NCI-H524 (cell line): ENCODE data around the gene GPR135.

Experiments
- DNase-seq, 2 experiments: peaks; one replicate each; lab custom pipeline; 2025; lab: John Stamatoyannopoulos, UW

The GPR135 gene, protein sequence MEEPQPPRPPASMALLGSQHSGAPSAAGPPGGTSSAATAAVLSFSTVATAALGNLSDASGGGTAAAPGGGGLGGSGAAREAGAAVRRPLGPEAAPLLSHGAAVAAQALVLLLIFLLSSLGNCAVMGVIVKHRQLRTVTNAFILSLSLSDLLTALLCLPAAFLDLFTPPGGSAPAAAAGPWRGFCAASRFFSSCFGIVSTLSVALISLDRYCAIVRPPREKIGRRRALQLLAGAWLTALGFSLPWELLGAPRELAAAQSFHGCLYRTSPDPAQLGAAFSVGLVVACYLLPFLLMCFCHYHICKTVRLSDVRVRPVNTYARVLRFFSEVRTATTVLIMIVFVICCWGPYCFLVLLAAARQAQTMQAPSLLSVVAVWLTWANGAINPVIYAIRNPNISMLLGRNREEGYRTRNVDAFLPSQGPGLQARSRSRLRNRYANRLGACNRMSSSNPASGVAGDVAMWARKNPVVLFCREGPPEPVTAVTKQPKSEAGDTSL

DNA sequence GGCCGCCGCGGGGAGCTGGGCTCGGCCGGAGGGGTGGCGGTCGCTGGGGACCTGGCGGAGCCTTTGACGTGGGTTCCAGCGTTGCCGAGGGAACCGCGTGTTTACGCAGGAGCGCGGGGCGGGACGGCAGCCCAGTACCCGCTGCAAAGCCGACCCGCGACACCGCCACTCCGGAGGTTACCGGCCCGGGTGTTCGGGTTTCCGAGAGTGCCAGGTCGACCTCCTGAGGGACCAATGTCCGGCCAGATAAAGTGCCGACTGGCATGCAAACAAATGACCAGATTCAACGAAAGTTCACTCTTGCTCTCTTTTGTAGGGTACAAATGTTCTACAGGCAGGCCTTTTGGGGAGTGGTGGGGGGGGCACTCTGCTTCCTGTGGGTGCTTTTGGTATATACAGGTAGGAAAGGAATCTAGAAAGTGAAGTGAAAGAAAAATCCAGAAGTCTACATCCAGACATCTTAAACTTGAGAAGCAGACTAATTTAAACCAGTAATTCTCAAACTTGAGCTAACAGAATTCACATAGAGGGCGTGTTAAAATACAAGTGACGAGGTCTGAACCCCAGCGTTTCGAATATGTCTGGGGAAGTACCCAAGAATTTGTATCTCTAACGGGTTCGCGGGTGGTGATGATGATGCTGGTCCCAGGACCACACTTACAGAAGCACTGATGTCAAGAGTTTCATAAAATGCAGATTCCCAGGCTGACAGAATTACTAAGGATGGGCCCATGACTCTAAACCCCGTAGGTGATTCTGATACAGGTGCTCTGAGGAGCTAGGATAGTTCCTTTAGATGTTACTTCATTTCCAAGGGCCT lies at the start of gene GPR135:
TSS of gene GPR135 (minus strand) at position 65 of the 820 bp plus-strand sequence. CDS start 154 bp downstream, outside the sequence.
- peak in 1 of 2 experiments; percentile 43 for DNase-seq

DNA sequence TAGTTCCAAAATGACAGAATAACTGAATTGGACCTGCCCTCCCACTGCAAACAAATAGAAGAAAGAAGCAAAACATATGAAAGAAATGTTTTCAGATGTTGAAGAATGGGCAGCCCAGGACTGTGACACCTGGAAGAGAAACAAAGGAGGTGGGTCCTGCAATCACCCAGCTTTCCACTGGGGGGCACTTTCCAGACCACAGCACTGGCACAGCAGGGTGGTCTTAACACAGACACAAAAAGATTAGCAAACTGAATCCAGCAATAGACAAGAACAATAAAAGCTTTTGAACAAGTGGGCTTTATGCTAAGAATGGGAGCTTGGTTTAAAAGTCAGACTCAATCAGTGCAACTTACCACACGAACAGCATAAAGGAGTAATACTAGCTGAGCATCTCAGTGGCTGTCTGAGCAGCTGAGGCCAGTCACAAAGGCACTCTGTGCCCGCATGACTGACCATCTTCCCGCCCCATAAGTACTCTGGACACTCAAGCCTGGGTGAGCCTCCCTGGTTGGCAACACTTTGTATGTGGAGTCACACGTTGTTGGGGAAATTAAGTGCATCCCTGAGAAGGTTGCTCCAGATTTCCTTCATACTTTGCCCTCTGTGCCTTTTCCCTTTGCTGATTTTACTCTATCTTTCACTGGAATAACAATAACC lies 46.9 kb upstream of the GPR135 start:
- peak; percentile 29 to 69 for DNase-seq

GRCh38 chr14:59510966-59511365 lies 45.8 kb upstream of the GPR135 start:
- no peak for DNase-seq

DNA sequence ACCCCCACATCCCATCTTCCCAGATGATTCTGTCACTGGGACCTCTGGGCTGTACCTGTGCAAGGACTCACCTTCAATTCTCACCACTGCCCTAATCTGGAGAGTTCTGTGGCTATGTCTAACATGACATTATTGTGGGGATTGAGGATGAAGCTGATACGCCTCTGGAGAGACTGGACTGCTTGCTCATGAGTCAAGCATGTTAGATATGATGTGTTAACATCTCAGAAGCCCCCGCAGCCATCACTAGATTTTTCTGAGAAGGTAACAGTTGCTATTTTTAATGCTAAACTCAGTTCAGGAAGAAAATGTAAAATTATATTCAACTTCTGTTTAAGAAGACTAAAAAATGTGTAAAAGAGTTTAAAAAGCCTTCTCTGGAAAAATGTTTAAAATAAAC lies 44.8 kb upstream of the GPR135 start:
- no peak for DNase-seq

DNA sequence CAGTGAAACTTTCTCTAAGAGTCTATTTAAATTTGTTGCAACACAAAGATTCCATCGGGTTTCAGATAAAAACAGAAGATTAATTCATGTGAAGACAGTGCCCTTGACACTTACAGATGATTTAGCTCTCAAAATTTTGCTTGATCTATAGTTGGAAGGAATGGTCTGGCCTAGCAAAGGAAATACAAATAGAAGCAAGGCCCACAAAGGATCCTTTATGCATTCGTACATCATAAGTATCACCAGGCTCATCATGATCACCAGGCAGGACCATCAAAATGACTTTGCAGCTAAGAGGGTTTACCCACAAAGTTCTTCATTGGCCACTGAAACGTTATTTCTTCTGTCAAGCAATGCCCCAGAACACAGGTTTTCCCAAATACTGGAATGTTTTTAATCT lies 43.9 kb upstream of the GPR135 start:
- no peak for DNase-seq

- DNase-seq = no peak
Observed at GRCh38 chr14:59507752-59508103, 42.5 kb upstream of the GPR135 start.

- DNase-seq = peak; percentile 75 to 94
Observed at GRCh38 chr14:59507063-59507751, 42.0 kb upstream of the GPR135 start.

DNA sequence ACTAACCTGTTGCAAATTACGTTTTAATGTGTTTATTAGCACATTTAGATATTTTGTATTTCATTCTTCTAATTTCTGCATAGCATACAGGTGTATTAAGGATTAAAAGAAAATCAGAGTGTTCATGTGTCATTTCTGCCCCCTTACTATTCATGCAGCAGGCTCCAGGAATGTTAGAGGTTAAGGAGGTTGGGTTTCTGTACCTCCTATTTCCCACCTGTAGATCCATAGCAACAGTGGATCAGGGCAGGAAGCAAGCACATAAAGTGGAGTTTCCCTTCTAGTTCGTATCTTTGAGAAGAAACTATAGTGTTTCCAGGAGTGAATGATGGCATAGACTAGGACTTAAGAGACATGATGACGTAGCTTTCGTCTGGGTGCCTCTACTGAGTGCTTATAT lies 38.1 kb upstream of the GPR135 start:
- DNase-seq = no peak

DNA sequence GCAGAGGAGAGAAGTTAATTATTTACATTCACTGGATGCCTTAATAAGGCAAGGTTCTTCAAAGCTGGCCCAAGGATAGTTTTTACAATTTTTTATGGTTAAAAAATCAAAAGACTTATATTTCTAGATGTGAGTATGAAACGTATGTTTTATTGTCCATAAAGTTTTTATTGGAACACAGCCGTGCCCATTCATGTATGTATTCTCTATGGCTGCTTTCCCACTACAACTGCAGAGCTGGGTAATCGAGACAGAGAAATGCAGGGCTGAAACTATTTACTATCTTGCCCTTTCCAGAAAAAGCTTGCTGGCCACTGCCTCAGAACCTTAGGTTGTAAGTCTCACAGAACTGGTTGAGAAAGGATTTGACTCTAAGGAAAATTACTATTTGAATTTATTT lies 35.6 kb upstream of the GPR135 start:
- no peak for DNase-seq

- no peak for DNase-seq
Observed at GRCh38 chr14:59492384-59492783, 27.2 kb upstream of the GPR135 start.

- DNase-seq = no peak
Observed at GRCh38 chr14:59490756-59491155, 25.6 kb upstream of the GPR135 start.

DNA sequence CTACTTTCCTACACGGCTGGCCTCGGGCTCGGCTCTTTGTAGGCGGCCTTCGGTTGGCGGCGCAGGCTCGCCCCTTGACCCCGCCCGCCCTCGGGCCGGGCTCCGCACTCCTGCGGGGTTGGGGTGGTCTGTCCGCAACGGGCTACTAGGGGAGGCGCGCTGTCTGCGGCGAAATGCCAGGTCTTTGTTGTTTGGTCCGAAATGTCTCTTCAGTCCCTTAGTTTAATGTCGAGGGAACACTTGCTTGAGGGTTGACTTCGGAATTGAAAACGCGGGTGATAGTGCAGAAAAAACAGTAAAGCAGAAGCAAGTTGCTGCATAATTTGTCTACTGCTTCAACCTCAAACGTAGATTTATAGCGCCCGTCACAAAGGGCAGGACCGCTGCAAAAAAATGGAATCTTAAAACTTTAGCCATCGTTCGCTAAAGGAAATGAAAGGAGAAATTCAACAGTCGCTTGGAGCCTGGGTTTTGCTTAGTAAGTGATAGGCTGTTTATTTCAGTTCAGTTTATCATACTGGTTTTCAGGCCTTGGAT lies 19.5 kb upstream of the GPR135 start:
- no peak for DNase-seq

DNA sequence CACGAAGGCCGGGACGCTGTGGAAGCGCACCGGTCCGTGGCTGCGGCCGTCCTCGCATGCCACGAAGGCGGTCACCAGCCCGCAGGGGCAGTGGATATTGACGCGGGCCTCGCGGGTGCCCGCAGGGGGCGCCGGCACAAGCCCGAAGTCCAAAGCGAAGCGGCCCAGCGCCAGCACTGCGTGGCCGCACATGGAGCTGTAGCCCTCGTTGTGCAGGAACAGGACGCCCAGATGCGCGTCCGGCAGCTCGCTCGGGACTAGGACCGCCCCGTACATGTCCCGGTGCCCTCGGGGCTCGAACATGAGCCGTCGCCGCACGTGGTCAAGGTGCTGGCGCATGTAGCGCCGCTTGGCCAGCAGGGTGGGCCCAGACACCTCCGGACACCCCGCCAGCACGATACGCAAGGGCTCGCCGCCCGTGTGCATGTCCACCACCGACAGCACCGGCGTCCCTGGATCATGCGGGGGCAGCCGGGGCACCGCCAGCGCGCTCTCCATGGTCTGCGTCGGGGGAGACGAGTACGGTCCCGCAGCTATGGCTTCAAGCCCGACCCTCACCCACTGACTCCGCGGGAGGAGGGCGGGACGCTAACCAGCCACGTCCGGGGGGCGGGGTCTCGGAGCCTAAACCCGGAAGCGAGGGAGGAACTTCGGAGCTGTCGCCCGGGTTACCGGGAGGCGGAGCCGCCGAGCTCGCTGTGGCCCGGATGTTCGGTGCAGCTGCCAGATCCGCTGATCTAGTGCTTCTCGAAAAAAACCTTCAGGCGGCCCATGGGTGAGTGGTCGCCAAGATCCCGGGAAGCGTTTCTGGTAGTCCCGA lies 18.8 kb upstream of the GPR135 start, which contains the start of the genes JKAMP and L3HYPDH:
TSS of gene JKAMP (plus strand) at position 699 of the 820 bp plus-strand sequence. CDS start at position 772, 73 bp downstream.
TSS of gene L3HYPDH (minus strand) at position 590 of the 820 bp plus-strand sequence. CDS start at position 498, 92 bp downstream.
- peak; percentile 99 for DNase-seq

DNA sequence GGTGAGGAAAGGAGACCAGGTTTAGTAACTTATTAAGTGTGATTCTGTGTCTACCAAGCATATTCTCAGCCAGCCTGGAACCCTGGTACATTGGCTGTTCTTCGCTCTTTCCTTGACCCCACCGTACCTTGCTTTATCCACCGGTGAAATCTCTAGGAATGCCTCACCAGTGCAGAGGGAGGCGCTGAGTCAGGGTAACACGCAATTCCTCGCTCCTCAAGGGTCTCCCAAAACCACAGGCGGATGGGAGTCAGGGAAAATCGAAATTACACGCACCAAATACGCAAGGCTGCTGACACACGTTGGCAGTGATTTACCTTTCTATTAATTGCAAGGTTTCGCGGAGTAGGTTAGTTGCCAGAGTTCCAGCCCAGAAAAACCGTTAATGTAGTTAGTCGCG lies 18.2 kb upstream of the GPR135 start:
- DNase-seq = peak; percentile 46 to 65

DNA sequence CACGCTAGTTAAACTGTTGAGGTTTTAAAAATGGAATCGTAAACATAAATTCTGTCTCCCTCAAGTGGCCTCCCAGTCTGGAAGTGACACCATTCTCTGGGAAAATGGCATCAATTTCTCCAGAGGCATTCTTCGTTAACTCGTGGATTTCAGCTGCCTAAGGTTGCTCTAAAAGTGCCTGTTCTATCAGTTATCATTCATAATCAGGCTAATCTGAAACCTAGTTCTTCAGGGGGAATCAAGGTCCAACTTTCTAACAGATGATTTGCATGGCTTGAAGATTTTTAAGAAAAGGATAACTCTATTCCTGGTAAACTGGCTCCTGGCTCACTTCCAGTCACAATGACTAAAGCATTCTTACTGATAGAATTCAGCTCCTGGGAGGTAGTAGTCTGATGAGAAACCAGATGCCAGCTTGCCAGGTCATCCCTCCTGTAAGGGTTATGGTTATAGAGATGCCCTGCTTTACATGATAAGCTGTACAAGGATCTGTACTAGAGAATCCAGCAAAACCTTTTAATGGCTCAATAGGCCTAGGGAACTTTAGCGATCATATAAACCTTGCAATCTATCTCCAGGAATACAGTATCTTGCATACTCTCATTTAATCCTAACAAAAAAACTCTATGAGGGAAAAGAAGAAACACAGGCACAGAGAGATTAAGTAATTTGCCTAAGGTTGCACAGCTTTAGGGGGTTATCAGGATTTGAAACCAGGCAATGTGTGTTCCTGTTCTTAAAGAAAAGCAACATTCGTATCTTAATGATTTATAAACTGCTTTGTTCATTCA lies 17.6 kb upstream of the GPR135 start:
- DNase-seq = peak; percentile 34 to 63

DNA sequence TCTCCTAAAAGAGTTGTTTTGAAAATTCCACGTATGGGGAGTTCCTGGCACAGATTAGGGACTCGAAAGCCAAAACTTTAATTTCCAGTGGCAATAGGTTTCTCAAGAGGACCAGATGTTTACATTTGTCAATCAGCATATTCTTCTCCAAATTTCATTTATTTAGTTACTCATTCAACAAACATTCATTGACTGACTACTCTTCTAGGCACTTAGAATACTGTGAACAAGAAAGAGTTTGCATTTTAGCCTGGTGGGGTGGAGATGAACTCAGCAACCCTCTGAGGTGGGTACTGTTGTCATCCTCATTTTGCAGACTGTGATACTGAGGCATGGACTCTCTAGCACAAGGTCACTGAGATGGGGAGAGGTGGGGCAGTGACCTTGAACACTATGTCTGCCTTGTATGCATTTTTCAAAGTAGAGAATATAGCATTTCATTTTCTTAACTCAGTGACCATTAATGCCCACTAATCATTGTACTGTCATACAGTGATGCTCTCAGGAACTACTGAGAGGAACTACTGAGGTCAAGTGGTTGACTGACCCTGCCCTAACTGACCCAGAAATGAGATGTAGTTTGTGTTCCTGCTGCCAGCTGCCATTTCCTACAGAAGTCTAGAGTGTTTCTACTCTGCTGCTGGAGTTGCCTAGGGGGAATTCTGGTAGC lies 16.8 kb upstream of the GPR135 start:
- DNase-seq = no peak

DNA sequence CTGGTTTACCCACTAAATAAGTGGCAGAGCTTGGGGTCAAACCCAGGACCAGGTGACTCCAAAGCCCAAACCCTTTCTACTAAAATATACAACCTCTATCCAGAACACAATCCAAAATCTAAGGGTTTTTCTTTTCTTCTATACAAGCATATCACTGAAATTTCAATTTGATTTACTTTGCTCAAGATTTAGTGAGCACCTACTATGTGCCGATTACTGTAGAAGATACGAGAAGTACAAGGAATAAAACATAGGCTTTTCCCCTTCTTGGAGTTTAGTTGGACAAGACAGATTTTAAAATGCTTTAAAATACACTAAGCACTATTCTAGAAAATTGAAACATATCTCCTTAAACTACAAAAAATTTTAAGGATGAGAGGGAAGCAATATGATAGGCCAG lies 16.2 kb upstream of the GPR135 start:
- no peak for DNase-seq

GRCh38 chr14:59480166-59480565 lies 15.0 kb upstream of the GPR135 start:
- DNase-seq = no peak

DNA sequence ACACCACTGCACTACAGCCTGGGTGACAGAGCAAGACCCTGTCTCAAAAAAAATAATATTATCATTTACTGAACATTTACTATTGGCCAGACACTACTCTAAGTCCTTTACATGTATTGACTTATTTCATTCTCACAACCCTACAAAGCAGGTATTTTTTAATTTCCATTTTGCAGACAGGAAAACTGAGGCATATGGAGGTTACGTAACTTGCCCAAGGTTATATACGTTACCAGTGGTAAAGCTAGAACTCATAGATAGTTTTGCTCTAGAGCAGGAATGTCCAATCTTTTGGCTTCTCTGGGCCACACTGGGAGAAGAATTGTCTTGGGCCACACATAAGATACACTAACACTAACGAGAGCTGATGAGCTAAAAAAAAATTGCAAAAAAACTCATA lies 13.4 kb upstream of the GPR135 start:
- DNase-seq = no peak
